ENCODE measurements around the gene CPZ.

CPZ gene

DNA sequence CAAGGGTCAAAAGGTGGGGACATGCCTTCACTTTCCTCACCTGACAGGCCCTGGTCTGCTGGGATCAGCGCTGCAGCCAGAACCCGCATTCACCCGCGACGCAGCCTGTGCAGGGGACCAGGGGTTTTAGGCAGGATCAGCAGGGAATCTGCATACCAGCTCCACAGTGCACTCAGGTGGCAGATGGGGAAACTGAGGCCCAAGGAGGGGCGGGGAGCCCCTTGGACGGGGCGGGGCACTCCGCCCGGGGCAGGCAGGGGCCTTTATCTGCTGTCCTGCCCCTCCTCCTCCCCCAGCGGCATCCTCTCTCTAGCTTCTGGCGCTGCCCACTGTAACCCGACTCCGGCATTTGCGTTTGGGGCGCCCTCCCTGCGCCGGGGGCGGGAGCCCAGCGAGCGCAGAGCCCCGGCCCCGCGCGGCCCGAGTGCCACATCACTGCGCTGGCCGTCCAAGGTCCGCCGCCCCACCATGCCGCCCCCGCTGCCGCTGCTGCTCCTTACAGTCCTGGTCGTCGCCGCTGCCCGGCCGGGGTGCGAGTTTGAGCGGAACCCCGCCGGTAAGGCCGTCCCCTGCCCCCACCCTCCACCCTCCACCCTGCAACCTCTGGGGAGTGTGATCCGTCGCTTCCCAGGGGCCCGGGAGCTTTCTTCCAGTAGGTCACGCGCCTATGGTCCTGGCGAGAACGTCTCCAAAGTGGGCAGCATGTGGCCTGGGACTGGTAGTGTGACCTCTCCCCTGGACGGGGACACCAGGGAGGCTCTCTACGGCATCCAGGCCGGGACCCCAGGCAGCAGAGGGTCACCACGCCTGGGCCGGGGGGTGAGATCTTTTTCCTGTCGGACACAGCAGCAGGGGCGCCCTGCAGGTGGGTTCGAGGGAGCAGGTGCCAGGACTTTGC, at the start of gene CPZ:
Gene CPZ, plus strand, starts transcription at position 400 of the 898 bp plus-strand sequence. Its CDS starts 69 bp downstream, at position 469.
- no peak within 1 kb of the TSS for H3K4me3 Mint-ChIP-seq

DNA sequence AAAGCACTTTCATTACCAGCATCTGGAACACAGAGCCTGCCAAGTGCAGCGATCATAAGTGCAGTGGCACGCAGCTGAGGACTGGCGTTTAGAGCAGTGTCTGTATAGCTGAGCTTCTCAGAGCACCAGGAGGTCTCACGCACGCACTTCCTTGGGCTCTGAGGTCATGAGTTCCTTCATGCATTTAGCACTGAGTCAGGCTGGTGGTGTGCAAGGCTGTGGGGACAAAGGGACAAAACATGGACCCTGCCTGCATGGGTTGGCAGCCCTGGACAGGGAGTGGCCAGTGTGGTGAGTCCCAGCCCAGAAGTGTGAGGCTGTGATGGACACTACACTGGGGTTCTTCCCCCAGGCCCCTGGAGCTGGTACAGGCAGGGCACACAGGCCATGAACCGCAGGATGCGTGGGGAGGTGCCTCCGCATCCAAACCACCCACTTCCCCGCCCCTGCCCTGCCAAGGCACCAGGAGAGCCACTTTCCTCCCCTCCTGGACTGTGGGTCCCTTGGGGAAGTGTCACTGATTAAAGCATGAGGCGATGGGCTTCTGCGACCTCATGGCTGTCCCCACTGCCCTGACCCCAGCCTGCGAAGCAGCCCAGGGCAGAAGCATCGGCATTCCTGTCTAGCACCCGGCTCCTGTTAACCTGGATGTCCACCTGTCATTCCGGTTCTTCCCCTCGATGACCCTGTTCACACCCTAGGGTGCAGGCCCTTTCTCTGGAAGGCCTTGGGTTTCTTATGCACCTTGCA, 49.6 kb upstream of the CPZ start:
- H3K36me3 Mint-ChIP-seq = no peaks in the 10 kb centered on the region
- no peaks in the 10 kb centered on the region for H3K9me3 Mint-ChIP-seq (ENCODE audit: low read depth)
- H3K27ac Mint-ChIP-seq = no peak overlapping the region
- no peaks in the 10 kb centered on the region for H3K27me3 Mint-ChIP-seq
- no peaks in the 10 kb centered on the region for H3K4me1 Mint-ChIP-seq (ENCODE audit: low read depth)
- no peak overlapping the region for H3K4me3 Mint-ChIP-seq

More for the DNA sequence above, at the start of gene CPZ:
- no peaks in the 10 kb centered on the region for H3K9me3 Mint-ChIP-seq (ENCODE audit: low read depth)
- no peak within 1 kb of the TSS for H3K27ac Mint-ChIP-seq
- no peaks in the 10 kb centered on the region for H3K36me3 Mint-ChIP-seq
- no peaks in the 10 kb centered on the region for H3K4me1 Mint-ChIP-seq (ENCODE audit: low read depth)
- peaks cover 8% of the 10 kb centered on the region for H3K27me3 Mint-ChIP-seq

DNA sequence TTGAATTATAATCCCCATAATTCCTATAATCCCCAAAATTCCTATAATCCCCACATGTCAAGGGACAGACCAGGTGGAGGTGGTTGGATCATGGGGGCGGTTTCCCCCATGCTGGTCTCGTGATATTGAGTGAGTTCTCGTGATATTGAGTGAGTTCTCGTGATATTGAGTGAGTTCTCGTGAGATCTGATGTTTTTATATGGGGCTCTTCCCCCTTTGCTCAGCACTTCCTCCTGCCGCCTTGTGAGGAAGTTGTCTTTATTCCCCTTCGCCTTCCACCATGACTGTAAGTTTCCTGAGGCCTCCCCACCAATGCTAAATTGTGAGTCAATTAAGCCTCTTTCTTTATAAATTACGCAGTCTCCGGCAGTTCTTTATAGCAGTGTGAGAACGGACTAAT, 48.9 kb upstream of the CPZ start:
- Mint-ChIP-seq H3K27ac (no peak overlapping the region), H3K9me3 (ENCODE audit: low read depth) (no peaks in the 10 kb centered on the region), H3K36me3 (no peaks in the 10 kb centered on the region), H3K4me3 (no peak overlapping the region), H3K4me1 (ENCODE audit: low read depth) (no peaks in the 10 kb centered on the region), H3K27me3 (no peaks in the 10 kb centered on the region)

DNA sequence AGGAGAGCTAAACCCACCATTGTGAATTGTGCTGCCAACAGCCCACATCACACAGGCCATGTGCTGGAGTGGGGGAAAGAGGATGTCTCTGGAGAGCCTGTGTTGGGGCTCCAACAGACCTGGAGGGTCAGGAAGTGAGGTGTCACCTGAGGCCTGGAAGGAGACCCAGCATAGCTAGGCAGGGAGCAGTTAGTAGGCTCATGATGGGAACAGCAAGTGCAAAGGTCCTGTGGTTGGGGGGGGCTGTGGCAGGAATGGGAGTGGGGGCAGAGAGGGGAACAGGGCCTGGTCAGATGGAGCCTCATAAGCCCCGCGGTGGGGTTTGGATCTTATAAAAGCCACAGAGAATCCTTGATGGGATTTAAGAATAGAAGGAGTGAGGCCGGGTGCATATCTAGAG, 48.3 kb upstream of the CPZ start:
- no peaks in the 10 kb centered on the region for H3K27me3 Mint-ChIP-seq
- no peak overlapping the region for H3K4me3 Mint-ChIP-seq
- H3K4me1 Mint-ChIP-seq (ENCODE audit: low read depth) = no peaks in the 10 kb centered on the region

DNA sequence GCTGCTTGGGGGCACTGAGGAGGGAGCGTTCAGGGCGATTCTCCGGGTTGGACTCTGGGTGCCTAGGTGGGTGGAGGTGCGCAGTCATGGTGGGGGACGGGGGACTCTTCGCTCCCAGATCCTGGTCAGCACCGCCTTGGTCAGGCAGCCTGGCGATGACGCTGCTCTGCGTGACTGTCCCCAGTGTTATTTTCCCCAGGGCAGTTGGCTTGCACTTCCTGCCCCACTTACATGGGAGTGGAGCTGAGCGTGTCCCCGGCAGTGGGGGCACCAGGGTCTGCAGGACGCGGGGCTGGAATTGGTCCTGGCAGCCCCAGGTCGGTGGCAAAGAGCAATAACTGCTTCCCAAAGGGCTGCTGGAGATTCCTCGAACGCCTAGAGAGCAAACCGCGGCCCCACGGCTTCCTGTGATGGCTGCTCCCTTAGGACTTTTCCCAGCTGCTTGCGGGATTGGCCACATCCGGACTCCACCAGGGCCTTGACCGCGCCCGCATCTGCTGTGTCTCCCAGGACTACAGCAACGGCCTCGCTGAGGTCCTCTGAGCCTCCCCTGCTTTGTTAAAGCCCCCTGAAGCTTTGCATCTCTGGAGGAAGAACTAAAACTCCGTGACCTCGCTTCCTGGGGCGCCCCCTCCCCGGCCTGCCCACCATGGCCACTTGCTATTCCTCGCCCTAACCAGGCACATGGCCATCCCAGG, 47.7 kb upstream of the CPZ start:
- no peaks in the 10 kb centered on the region for H3K4me1 Mint-ChIP-seq (ENCODE audit: low read depth)
- no peaks in the 10 kb centered on the region for H3K36me3 Mint-ChIP-seq
- no peaks in the 10 kb centered on the region for H3K27me3 Mint-ChIP-seq
- no peak overlapping the region for H3K27ac Mint-ChIP-seq
- no peak overlapping the region for H3K4me3 Mint-ChIP-seq
- H3K9me3 Mint-ChIP-seq (ENCODE audit: low read depth) = no peaks in the 10 kb centered on the region

More for the DNA sequence above, 48.3 kb upstream of the CPZ start:
- no peaks in the 10 kb centered on the region for H3K36me3 Mint-ChIP-seq
- no peak overlapping the region for H3K27ac Mint-ChIP-seq
- H3K9me3 Mint-ChIP-seq (ENCODE audit: low read depth) = no peaks in the 10 kb centered on the region

DNA sequence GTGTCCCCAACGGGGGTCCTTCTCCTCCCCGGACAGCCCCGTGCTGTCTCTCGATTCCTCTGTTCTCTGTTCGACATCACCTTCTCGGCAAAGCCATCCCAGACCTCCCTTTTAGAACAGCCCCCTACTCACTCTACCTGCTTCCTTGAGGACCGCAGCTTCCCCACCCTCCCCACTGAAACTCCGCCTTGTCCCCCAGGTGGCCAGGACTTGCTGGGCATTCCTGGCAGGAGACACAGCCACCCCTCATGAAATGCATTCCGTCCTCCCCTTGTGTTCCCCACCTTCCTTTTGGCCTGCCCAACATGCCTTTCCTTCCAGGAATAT, 47.2 kb upstream of the CPZ start:
- Mint-ChIP-seq H3K27ac (no peak overlapping the region), H3K9me3 (ENCODE audit: low read depth) (no peaks in the 10 kb centered on the region), H3K4me1 (ENCODE audit: low read depth) (no peaks in the 10 kb centered on the region), H3K4me3 (no peak overlapping the region), H3K27me3 (no peaks in the 10 kb centered on the region), H3K36me3 (no peaks in the 10 kb centered on the region)

DNA sequence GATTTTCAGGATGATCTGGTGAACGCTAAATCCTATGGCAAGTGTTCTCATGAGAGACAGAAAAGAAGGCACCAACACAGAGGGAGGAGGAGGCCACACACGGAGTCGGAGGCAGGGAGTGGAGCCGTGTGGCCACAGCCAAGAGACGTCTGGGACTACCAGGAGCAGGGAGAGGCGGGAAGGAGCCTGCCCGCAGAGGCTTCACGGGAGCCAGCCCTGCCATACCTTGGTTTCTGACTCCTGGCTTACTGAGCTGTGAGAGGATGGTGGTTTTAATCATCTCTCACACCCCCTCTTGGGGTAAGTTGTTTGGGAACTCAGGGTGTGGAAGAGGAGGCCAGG, 45.8 kb upstream of the CPZ start:
- Mint-ChIP-seq H3K36me3 (no peaks in the 10 kb centered on the region), H3K27me3 (no peaks in the 10 kb centered on the region), H3K9me3 (ENCODE audit: low read depth) (no peaks in the 10 kb centered on the region), H3K4me1 (ENCODE audit: low read depth) (no peaks in the 10 kb centered on the region), H3K27ac (no peak overlapping the region), H3K4me3 (no peak overlapping the region)

DNA sequence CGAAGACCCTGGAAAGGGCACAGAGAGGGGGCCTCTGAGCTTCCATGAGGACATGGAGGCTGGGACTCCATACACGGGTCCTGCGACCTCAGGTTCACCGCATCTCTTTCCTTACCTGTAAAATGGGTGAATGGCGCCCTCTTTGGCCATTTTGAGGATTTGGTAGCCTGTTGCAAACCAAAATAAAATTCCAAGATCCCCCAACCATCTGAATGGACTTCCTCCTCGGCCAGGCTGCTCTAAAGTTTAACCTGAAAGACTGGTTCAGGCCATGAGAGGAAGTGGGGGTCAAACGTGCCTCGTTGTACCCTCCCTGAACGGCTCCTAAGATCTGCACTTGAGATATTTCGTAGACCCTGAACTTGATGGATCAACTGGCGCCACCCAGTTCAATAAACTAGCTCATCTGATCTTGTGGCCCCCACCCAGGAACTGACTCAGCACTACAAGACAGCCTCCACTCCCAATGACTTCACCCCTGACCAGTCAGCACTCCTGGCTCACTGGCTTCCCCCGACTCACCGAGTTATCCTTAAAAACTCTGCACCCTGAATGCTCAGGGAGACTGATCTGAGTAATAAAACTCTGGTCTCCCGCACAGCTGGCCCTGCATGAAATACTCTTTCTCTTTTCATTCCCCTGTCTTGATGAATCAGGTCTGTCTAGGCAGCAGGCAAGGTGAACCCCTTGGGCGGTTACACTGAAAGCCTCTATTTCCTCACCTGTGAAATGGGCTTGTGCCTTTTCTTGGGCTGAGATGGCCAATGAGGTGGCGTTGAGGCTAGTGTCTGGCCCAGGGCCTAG, 45.3 kb upstream of the CPZ start:
- Mint-ChIP-seq H3K27me3 (no peaks in the 10 kb centered on the region), H3K36me3 (no peaks in the 10 kb centered on the region), H3K27ac (no peak overlapping the region), H3K9me3 (ENCODE audit: low read depth) (no peaks in the 10 kb centered on the region), H3K4me3 (no peak overlapping the region), H3K4me1 (ENCODE audit: low read depth) (no peaks in the 10 kb centered on the region)

DNA sequence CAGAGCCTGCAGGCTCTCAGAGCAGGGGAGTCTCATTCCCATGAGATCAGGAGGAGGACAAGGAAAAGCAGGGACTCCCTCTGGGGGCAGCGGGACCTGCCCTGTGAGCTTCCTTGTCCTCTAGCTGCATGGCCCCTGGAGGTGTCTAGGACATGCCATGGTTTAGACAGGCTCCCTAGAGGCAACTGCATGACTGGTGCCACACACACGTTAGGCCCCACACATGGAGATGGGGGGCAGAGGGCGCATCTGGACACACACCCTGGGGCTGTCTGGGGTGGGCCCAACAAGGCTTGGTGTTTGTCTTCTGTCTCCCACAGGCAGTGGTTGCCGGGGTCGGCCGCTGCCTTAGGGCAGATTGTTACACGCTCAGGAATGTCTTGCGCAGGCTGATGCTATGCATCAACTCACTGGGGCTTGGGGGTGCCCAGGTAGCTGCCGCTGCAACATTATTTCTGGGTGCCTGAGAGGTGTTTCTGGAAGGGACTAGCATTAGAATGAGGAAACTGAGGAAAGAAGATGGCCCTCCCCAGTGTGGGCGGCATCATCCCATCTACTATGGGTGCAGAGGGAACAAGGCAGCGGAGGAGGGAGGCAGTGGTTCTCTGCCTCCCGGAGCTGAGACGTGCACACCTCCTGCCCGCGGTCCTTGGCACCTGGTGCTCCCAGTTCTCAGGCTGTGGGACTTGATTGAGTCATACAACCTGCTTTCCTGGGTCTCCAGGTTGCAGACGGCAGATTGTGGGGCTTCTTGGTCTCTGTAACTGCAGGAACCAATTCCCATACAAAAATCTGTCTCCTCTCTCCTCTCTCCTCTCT, 44.4 kb upstream of the CPZ start:
- H3K9me3 Mint-ChIP-seq (ENCODE audit: low read depth) = no peaks in the 10 kb centered on the region
- H3K27me3 Mint-ChIP-seq = no peaks in the 10 kb centered on the region
- no peak overlapping the region for H3K27ac Mint-ChIP-seq
- no peak overlapping the region for H3K4me3 Mint-ChIP-seq
- H3K36me3 Mint-ChIP-seq = no peaks in the 10 kb centered on the region
- H3K4me1 Mint-ChIP-seq (ENCODE audit: low read depth) = no peaks in the 10 kb centered on the region

DNA sequence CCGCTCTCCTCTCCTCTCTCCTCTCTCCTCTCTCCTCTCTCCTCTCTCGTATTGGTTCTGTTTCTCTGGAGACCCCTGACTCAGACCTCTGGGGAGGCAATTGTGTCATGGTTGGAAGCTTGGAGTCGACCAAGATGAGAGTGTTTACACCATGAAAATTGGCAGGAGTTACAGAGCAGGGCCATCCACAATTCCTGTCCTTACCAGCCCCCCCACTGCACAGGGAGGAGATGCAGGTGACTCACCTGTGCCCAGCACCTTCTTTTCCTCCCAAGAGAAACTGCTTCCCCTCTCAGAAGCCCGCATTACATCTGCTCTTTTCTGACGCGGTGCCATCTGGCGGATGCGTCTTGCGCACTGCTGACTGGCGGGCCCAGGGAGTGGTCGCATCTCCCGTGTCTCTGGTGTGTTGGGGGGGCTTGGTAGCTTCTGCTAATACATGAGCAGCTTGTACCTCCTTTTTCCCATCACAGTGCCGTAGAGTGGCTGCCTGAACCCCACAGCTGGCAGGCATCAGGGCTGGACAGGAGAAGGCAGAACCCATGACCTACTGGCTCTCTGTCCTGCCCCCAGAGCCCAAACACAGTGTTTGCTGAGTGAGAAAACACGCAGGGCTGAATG, 43.7 kb upstream of the CPZ start:
- no peak overlapping the region for H3K4me3 Mint-ChIP-seq

DNA sequence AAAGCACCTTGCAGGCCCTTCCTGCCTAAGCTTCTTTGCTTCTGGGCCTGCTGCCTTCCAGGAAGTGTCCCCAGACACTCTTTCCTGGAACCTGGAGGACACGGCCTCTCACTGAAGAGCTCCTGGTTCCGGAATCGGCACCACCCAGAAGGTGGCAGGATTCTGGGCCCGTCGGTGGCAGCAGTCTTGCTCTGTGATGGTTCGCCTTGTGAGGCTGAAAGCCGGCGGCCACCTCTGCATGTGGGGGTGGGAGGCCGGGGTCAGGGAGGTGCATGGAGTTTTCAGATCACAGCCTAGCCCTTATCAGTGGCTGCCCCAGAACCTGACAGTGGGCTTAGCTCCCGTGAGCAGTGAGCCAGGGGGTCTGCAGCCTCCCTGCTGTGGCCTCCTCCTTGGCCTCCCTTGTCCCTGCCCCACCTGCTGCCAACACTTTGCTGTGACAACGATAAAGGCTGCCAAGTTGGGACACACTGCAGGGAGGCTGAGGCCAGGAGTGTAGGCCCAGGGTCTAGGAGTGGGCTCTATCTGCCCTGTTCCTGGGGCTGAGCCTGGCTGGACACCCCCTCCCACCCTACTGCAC, 43.1 kb upstream of the CPZ start:
- no peak overlapping the region for H3K27ac Mint-ChIP-seq
- no peaks in the 10 kb centered on the region for H3K9me3 Mint-ChIP-seq (ENCODE audit: low read depth)
- no peak overlapping the region for H3K4me3 Mint-ChIP-seq
- no peaks in the 10 kb centered on the region for H3K36me3 Mint-ChIP-seq
- no peaks in the 10 kb centered on the region for H3K27me3 Mint-ChIP-seq
- no peaks in the 10 kb centered on the region for H3K4me1 Mint-ChIP-seq (ENCODE audit: low read depth)

More for the DNA sequence above, 43.7 kb upstream of the CPZ start:
- Mint-ChIP-seq H3K27me3 (no peaks in the 10 kb centered on the region), H3K4me1 (ENCODE audit: low read depth) (no peaks in the 10 kb centered on the region), H3K9me3 (ENCODE audit: low read depth) (no peaks in the 10 kb centered on the region), H3K36me3 (no peaks in the 10 kb centered on the region), H3K27ac (no peak overlapping the region)

DNA sequence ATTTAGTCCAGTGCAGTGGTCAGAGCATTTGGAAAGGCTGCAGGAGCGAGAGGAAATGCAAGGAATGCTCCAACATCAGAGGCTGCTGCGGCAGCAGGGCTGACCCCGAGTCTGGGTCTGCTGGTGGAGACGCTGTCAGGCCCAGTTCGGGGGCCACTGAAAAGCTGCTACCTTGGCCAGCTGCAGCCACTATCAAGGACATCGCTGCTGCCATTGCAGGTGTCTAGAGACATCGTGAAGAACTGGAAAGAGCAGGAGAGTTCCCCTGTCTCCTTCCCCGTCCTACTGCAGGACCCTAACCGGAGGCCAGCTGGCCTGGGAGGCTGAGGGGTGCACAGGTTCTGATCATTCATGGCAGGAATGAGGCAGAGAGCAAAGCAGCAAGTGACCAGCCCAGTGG, 41.9 kb upstream of the CPZ start:
- Mint-ChIP-seq H3K4me1 (ENCODE audit: low read depth) (no peaks in the 10 kb centered on the region), H3K27ac (no peak overlapping the region), H3K36me3 (no peaks in the 10 kb centered on the region), H3K4me3 (no peak overlapping the region), H3K9me3 (ENCODE audit: low read depth) (no peaks in the 10 kb centered on the region), H3K27me3 (no peaks in the 10 kb centered on the region)

DNA sequence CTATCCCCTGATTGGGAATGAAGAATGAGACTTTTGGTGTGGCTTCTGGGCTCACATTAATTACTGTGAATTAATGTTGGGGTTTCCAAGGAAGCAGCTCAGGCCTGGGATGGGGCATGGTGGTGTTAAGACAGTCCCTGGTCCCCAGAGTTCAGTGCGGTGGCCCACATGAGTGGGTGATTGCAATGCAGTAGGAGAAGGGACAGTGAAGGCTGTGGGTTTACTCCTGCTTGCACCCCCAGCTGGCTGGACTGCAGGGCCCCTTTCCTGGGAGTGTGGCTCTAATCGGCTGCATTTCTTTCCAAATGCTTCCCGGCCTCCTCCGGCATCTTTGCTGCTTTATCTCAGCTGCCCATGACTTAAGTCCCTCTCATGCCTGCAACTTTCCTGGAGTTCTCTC, 40.5 kb upstream of the CPZ start:
- Mint-ChIP-seq H3K36me3 (no peaks in the 10 kb centered on the region), H3K4me3 (no peak overlapping the region), H3K4me1 (ENCODE audit: low read depth) (no peaks in the 10 kb centered on the region), H3K9me3 (ENCODE audit: low read depth) (no peaks in the 10 kb centered on the region), H3K27ac (no peak overlapping the region), H3K27me3 (no peaks in the 10 kb centered on the region)

Measured in activated naive CD8-positive, alpha-beta T cell (primary cell).